IPS-18c (cell line): ENCODE results near the gene UBE2J1.

Source experiments
- H3K4me3 ChIP-seq: 2 replicates; pipeline ENCODE4 v1.7.0; 2013; ENCODE audit warnings: low read depth, mild to moderate bottlenecking, low read length, moderate library complexity; ENCODE audit not compliant: insufficient read depth
- H3K9me3 ChIP-seq: one replicate; pipeline ENCODE4 v1.6.1; 2013; ENCODE audit warnings: mild to moderate bottlenecking, low read length, moderate library complexity; ENCODE audit not compliant: control insufficient read depth, insufficient read depth

UBE2J1 gene

DNA sequence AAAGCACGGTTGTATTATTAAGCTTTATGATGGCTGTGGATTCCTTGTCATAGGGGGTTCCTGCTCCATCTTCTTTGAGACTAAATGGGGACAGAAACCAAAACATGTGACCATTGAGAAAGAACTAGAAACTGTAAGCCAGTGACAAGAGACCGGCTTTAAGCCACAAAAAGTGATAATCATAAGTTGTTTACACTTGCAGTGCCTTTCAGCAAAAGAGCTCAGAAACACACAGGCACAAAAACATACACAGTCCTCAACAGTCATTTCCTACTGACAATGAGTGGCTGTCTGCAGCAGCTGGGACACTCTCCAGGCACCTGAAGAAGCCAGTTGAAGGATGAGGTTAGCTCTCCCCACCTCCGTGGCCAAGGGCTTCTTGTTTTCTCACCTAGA is 20.0 kb upstream of the UBE2J1 start:
- H3K4me3 ChIP-seq, result no peak overlapping the region

DNA sequence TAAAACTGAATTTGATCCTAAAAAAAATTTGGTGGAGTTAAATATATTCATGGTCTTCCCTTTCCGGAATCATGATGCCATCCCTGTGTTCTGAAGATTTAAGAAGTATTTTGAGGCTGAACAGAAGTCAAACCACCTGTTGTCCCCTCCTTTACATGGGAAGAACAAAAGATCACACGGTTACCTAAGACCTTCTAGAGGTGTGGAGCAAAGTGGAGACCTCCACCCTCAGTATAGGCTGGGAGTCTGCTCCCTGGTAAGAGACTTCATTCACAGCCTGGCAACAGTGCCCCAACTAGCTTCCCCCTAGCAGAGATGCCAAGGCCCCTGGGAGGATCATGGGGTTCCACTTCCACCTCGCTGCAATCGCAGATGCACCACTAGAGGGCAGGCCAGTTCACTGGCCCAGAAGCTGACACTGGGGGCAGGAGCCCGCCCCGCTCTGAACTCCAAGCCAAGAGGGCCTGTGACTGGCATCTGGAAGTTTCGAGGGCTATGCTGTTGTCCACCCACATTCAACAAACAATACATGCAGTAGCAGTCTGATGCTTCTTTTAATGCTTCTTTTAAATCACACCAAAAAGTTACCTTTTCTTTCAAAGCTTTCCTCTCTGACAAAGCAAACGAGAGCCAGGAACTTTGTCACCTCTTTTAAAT is 19.5 kb upstream of the UBE2J1 start:
- Histone ChIP-seq H3K4me3 (no peak overlapping the region), H3K9me3 (no peaks in the 10 kb centered on the region)

More for the DNA sequence above, 20.0 kb upstream of the UBE2J1 start:
- no peaks in the 10 kb centered on the region for H3K9me3 ChIP-seq

DNA sequence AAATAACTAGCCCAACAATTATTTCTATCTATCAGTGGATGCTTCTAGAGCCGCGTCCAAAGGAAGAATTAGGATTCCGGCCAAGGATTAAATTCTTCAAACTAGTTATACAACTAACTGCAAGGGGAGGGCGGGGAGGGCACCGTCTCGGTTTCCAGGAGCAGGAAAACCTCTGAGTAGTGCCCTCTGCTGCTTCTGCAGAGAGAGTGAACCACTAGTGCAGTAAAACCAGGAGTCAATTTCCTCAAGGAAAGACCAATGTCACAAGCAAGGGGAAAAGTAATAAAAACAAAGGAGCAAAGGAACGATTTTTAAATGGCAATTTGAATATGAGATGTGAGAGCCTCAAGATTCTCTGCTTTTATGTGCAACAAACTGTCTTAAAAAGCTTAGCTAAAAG is 16.5 kb upstream of the UBE2J1 start:
- H3K9me3 ChIP-seq, result no peaks in the 10 kb centered on the region
- H3K4me3 ChIP-seq, result no peak overlapping the region

DNA sequence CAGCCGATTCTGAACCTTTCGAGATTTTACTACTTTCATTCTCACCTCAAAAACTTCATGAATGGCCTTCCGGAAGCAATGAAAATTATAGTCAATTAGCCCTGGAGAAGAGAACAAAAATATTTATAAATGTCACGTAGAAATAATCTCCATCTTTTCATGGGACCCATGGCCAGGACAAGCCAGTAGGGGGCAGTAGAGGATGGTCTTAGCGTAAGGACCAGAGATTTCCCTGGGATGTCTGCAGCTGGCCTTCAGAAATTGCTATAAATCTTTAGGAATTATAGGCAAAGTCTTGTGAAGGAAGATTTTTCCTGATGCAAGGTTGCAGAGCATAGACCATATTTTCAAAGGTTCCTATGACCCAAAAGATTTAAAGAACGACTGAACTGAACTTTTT is 15.6 kb upstream of the UBE2J1 start:
- Histone ChIP-seq H3K9me3 (no peaks in the 10 kb centered on the region), H3K4me3 (no peak overlapping the region)

DNA sequence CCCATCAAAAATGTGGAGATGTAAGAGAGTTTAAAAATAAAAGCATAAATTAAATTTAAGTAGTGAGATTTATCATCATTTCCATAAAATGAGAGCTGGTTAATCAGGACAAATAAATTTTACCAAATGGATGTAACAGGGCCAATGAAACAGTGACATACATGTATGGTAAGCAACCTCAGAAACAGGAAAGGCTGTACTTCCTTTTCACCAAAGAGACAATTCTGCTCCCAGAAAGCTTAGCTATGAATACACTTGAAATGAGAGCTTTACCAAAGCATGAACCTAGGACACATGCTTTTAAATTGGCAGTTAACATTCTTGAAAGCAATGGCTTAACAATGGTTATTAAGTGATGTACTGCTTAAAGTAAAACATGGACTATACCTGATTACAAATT is 12.1 kb upstream of the UBE2J1 start:
- no peaks in the 10 kb centered on the region for H3K9me3 ChIP-seq

DNA sequence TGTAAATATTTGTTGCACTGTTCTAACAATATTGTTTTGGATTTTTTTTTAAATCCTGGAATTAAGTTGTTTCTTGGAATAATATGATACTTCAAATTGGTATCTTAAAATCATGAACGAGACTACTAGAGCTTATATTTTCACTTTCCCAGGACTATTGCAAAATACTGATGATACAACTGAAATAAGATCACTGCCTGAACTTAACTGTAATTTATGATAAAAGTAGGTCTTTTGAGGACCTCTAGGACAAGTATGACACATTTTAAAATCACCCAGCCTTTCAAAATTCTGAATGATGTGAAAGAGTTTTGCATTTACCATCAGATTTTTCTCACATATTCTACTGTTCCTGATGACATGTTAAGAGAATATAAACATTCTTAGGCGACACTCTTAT is 8.6 kb upstream of the UBE2J1 start:
- H3K4me3 ChIP-seq, result no peak overlapping the region
- no peaks in the 10 kb centered on the region for H3K9me3 ChIP-seq

More for the DNA sequence above, 12.1 kb upstream of the UBE2J1 start:
- no peak overlapping the region for H3K4me3 ChIP-seq

DNA sequence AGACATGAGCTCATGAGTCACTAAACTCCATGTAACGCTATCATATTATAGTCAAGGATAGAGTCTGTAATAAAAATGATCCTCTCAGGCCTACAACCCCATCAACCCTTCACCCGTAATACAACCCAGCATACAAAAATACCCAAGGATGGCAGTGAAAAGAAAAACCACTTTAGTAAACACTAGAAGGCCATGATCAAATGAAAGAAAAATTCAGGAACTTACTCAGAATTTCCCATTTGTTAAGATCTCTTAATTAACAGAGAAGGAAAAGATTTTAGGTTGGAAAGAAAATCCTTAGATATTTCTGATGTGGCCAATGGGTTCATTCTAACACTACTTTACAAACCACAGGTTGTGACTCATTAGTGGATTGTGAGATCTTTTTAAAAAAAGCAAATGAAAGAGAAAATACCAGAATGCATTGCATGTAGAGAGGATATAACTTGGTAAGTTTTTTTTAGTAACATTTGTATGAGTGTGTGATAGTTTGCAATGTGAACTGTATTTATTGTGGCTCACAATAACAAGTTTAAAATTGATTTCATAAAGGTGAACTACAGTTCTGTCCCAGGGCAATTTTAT is 8.0 kb upstream of the UBE2J1 start:
- Histone ChIP-seq H3K9me3 (no peaks in the 10 kb centered on the region), H3K4me3 (no peak overlapping the region)

DNA sequence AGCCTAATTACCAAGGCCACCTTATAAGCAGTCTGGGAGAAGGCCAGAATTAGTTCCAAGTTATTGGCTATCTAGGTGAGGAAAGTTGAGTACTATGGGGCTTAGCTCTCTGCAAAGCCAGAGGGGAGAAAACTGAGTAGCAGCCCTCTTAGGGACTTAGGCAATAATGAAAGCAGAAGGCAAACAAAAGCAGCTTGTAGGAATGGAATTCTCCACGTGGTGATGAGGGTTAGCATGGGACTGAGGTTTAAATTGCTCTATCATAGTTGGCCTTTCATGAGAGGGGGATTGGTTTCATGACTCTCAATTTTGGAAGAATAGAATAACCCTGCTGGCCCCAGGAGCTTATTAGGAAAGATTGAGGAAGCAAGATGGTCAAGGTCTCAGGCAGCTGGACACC is 7.0 kb upstream of the UBE2J1 start:
- H3K9me3 ChIP-seq, result no peaks in the 10 kb centered on the region
- H3K4me3 ChIP-seq, result no peak overlapping the region

DNA sequence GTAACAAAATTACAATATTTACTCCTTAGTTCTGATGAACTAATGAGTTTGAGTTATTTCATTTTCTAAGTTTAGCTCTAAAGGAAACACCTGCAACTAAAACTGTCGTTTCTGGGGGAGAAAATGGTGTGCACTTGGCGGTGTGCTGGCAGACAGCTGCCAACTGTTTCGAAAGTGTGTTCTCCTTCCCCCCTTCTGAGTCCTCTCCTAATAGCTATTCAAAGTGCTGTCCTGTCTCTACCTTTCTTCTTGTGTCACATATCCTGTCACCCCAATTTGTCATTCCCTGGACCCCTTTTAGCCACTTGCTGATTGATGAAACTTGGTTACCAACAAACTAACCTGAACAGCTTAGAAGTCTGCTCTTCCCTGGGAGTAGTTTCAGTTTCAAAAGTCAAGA is 4.9 kb upstream of the UBE2J1 start:
- no peak overlapping the region for H3K4me3 ChIP-seq

DNA sequence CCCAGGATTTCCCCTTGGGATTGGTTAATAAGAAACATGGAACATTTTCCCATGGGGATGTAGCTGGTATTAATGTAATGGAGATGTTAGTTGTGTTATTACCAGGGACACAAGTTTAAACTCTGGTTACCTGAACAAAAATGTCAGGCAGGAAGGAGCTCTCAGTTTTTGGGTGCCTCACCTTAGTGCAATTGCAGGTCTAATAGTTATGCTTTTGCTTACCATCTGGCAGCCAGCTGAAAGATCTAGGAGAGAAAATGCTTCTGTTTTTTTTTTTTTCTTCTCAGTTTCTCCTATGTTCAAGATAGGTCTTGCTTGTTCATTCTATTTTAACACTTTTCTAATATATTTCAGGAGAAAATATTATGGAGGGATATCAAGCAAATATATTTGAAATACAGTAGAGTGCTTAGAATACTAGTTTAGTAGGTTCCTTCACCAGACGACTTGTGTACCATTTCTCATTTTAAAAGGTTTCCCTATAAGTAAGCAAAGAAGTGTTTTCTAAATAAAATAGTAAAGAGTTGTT is 4.2 kb upstream of the UBE2J1 start:
- no peaks in the 10 kb centered on the region for H3K9me3 ChIP-seq
- H3K4me3 ChIP-seq, result no peak overlapping the region

More for the DNA sequence above, 4.9 kb upstream of the UBE2J1 start:
- H3K9me3 ChIP-seq, result no peaks in the 10 kb centered on the region

DNA sequence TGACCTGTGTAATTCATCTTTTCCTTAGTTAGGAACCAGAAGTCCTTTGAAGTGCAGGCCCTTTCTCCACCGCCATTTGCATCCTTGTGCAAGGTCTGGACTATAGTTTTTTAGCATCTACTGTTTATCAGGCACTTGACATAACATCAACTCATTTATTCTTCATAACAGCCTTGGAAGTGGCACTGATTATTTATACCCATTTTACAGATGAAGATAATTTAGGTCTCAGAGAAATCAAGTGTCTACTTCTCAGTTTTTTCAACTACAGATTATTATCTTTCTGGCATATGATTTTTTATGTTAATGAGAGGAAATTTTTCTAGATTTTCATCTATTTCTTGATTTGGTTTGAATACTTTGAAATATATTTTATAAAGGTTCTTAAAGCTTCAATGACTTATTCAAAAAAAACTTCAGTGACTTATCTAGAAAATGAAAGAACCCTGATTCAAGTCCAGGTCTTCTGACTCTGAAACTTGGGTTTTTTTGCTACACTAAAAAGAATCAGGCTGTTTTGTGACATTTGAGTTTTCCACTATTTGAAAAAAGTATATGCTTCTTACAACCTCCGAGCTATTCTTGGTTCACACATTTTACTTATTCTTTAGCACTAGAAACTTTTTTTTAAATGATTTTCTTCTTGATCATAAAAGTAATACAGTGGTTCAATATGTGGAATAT is 3.1 kb upstream of the UBE2J1 start:
- H3K9me3 ChIP-seq, result no peaks in the 10 kb centered on the region
- no peak overlapping the region for H3K4me3 ChIP-seq

DNA sequence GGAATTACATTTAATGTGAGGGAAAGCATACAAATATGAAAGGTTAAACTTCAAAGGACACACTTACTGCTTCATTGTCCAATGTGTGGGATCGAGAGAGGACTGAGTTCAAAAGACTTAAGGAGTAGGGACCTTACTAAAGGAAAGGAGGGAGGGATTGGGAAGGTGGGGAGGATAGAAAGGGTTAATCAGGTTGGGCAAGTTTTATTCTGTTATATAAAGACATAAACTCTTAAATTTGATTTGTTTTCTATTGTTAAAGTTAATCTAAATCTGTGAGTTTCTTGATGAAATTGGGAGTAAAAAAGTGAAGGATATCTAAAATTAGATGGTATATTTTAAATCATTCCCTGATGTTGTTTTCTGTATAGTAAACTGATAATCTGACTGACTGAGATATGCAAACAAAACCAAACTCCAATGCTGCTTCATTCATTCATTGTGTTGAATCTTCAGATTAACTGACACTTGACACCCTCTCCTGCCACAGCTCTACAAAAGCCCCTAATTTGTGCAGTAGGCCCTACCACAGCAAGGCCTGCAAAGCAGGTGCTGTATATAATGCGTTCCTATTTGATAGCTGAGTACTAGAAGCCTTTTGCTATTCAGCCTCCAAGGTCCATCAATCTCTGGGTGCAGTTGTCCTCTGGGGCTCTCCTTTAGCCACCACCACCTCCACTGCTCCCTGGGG is 1.3 kb upstream of the UBE2J1 start:
- Histone ChIP-seq H3K4me3 (no peak overlapping the region), H3K9me3 (no peaks in the 10 kb centered on the region)

DNA sequence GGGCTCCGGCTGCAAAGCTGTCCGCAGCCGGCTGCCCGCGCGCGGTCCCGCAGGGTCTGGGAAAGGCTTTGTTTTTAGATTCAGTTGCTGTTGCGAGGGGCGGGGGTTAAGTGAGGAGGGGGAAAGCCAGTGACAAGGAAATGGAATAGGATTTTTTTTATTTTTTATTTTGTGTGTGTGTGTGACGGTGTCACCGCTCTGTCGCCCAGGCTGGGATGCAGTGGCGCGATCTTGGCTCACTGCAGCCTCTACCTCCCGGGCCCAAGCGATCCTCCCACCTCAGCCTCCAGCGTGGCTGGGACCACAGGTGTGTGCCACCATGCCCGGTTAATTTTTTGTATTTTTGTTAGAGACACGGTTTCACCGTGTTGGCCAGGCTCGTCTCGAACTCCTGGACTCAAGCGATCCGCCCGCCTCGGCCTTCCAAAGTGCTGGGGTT is 615 bp upstream of the UBE2J1 start:
- peak overlapping the region; percentile 76 for H3K4me3 ChIP-seq
- H3K9me3 ChIP-seq, result no peaks in the 10 kb centered on the region

DNA sequence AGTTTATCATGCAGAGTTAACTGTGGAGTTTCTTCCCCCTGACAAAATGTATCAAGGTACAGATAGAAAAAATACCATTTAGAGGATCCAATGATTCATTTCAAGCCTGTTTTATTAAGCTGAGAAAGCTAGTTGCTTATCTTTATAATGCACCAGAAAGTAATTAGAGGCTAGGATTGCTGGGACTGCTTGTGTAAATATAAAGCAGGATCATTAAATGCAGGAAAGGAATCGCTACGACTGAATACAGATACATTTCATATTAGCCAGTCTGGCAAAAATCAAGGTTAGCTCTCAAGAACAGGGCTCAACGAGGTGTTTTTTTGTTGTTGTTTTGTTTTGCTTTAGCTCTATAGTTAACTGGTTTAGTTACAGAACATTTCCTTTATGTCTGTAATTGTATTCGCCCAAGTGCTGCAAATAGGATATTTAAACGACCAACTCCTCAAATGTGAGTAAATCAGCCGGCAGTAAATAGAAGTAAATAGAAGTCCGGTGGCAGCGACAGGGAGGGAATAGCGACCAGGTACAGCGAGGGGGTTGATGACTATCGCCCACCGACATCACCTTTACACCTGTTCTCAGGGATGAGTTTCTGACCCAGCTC is 748 bp downstream of the UBE2J1 start:
- Histone ChIP-seq H3K9me3 (no peaks in the 10 kb centered on the region), H3K4me3 (peak overlapping the region; percentile 76)

DNA sequence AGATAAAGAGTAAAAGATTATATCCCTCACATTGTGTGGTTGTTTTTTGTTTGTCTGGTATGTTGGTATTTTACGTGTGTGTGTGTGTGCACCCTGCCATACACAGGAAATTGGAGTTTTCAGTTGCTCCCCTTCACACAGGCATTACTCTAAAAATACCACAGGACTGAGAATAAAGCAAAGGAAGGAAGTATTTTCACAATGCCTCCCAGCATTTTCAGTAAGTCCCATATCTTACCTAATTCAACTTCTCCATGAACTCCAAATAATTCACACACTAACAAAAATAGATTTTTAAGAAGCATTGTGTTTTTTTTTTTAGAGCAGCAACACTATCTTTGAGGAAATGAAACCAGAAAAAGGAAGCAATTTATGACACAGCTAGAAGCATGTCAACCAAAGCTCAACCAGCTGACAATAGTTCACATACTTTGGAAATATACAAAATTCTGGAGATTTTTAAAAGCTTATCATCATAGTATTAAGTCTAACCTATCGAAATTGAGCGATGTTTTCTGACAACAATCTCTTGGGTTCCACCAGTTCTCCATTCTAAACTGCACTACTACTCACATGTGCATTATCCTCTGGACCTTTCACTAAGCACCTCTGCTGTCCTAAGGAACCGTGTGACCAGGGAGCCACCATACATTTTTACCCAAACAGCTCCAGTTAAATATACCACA is 2.1 kb downstream of the UBE2J1 start:
- Histone ChIP-seq H3K9me3 (no peaks in the 10 kb centered on the region), H3K4me3 (no peak overlapping the region)

DNA sequence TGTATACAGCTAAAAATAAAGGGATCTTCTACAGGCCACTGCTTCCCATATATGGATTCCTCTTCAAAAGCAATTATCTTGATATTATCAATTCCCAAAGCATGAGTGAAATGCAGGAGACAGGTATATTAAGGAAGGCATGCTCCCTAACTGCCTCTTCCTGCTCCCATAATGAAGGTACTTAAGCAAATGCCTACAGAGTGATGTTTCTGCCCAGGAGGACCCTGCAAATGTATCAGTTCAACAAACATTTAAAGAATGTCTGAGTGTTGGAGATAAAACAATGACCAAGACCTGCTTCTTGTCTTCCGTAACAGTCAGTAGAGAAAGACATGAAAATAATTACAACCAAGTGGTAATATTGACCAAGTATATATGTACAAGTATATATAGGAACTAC is 4.2 kb downstream of the UBE2J1 start:
- Histone ChIP-seq H3K4me3 (no peak overlapping the region), H3K9me3 (no peaks in the 10 kb centered on the region)

DNA sequence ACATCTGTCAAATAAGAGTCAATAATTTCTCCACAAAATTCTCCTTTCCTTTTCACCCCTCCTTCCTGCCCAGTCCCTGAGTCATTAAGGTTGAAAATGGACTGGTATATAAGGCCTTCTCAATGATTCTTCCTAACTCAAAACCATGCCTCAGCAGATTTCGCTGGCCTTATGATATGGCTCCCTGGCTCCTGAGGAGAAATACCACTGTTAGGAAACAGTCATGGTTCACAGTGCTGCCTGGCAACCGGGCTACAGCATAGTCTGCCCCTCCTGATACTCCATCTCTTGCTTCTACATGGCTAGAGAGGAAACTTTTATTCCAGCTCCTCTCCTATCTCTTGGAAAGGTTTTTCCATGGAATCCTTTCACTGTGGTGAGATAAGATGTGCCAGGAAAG is 4.7 kb downstream of the UBE2J1 start:
- H3K4me3 ChIP-seq, result no peak overlapping the region
- no peaks in the 10 kb centered on the region for H3K9me3 ChIP-seq
